Ovary (tissue), 3 donors: Measurements from ENCODE around the gene RYR2.

Source experiments
- CTCF ChIP-seq, 3 donors: fragments of 450-650 bp in 2 of 3; fragments of 200-600 bp in 1 of 3; IDR thresholded peaks; one replicate each; pipeline versions ENCODE4 v1.5.1 to v1.8.0; 2016 to 2022; ENCODE audit warnings: antibody characterized with exemption in 3 of 3, mild to moderate bottlenecking in 1 of 3
- POLR2A ChIP-seq: fragments of 450-650 bp; IDR thresholded peaks from one replicate; pipeline ENCODE4 v1.6.1; 2017; ENCODE audit warnings: antibody characterized with exemption, mild to moderate bottlenecking, moderate library complexity
- donor health status: DM: no; HTN: no; CAD: no.

- TF ChIP-seq CTCF (IDR thresholded peaks at IDR 0.05) = no peak
- no peak for TF ChIP-seq POLR2A
Observed at GRCh38 chr1:237503292-237503691, 461.3 kb downstream of the RYR2 start.
